CD4-positive, alpha-beta T cell treated with Interleukin-6 for 4 hours (primary cell): ENCODE results near the gene SMIM32.

ENCODE experiments used
- DNase-seq: peaks from one replicate; pipeline ENCODE4 v3.0.0-alpha.2; 2020; ENCODE audit warnings: mixed read lengths

Gene SMIM32

GRCh38 chr5:136206361-136206760, 13.4 kb upstream of the SMIM32 start:
- DNase-seq: no peak

GRCh38 chr5:136205941-136206340, 13.0 kb upstream of the SMIM32 start:
- no peak for DNase-seq

DNA sequence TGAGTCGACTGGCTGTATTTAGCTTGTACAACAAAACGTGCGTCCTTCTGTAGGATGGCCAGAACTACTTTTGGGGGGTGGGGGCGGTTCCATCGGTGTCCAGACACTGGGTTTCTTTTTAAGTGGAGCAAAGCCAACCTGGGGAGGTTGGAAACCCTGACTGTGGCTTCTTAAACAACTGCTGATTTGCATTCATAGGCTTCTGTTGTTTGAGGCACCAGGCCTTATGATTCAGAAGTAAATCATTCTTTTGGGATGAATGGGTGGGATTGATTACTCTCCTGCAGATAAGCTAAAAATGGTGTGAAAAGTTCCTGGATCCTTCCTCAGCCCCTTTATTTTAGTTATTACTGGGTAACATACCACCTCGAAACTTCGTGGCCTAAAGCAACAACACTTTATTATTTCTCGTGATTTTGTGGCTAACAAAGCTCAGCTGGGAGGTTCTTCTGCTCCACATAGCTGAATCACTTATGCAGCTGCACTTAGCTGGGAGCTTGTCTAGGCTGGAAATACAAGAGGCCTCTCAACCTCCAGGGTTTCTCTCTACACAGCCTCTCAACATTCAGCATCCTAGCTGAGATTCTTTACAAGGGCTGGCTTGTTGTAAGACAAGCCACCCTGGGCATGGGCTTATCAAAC, 12.2 kb upstream of the SMIM32 start:
- DNase-seq: no peak

GRCh38 chr5:136203303-136203922, 10.5 kb upstream of the SMIM32 start:
- DNase-seq: no peak

DNA sequence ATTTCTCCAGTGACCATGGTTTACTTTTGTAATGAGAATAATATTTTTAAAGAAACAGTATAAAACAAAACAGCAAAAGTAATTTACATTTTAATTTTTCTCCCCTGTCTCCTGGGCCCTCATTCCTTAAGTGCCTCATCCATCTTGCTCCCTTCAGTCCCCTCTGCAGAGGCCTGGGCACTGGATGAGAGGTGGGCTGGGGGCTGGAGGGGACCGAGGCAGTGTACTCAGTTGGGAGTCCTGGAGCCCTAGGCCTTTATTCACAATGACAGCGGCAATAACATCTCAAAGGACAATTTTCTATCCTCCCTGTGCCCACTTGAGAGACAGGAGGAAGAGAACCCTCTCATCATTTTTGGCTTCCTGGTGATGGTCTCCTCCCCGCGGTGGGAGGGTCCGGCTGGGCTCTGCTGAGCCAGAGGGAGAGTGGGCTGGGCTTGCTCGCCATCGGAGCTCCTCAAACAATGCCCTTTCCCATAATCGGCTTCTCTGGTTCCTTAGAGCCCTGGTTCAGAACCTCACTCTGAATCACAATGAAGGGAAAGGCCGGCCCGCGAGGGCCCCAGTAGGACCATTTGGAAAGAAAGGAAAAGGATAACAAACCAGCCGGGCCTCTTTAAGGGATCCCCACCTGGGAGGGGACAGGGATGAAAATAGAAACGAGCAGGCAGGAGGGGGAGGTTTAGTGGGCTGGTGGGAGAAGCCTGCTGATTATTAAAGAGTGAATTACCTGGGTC, 9.7 kb upstream of the SMIM32 start:
- no peak for DNase-seq

- DNase-seq: no peak
Observed at GRCh38 chr5:136201870-136202269, 8.9 kb upstream of the SMIM32 start.

GRCh38 chr5:136200761-136201160, 7.8 kb upstream of the SMIM32 start:
- no peak for DNase-seq

DNA sequence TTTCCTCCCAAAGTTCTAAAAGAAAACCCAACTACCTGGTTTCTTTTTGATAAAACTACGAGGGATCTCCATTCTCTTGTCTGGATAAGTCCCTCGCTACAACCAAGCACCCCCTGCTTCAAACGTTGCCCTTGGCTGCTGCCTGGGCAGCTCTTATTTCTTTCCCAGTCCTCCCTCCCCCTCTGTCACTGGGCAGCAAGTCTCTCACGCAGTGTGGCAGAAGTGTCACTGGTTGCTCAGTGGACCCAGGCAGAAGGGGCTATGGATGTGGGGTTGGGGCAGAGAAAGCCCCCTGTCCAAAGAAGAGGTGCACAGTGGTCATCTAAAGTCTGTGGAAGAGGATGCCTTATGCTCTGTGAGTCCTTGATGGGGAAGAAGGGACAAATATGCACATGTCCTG, 7.2 kb upstream of the SMIM32 start:
- DNase-seq: no peak

GRCh38 chr5:136199408-136199807, 6.4 kb upstream of the SMIM32 start:
- DNase-seq: no peak

GRCh38 chr5:136198453-136198852, 5.5 kb upstream of the SMIM32 start:
- DNase-seq: no peak

DNA sequence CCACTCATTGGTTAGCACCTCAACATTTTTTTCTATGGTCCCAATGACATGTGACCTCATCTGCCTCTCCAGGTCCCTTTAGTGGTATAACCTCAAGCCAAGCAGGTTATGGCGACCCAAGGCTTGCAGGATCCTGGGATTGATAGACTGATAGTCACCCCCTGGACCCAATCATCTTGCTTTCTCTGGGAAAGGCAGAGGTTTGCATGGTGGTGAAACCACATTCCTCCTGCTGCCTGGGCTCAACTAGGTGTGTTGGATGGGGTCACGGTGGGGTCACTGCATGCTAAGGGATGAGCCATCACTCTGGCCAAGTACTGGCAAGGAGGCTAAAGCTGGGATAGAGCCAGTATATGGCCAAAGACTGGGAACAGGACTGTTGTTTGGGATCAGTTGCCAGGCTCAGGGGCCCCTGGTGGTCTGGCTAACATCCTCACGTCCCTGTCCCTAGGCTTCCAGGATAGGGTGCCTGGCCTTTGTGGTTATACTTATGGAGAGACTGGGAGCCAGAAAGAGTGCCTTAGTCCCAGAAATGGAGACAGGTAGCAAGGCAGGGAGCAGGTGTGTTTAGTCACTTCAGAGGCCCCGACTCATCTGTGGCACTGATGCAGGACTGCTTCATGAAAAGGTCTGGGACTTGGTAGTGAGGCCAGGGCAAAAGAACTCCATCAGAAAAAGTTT, 4.6 kb upstream of the SMIM32 start:
- DNase-seq: no peak

- DNase-seq: no peak
Observed at GRCh38 chr5:136195971-136196820, 3.2 kb upstream of the SMIM32 start.

- no peak for DNase-seq
Observed at GRCh38 chr5:136194576-136194975, 1.6 kb upstream of the SMIM32 start.

- no peak for DNase-seq
Observed at GRCh38 chr5:136193322-136193935, 467 bp upstream of the SMIM32 start.

DNA sequence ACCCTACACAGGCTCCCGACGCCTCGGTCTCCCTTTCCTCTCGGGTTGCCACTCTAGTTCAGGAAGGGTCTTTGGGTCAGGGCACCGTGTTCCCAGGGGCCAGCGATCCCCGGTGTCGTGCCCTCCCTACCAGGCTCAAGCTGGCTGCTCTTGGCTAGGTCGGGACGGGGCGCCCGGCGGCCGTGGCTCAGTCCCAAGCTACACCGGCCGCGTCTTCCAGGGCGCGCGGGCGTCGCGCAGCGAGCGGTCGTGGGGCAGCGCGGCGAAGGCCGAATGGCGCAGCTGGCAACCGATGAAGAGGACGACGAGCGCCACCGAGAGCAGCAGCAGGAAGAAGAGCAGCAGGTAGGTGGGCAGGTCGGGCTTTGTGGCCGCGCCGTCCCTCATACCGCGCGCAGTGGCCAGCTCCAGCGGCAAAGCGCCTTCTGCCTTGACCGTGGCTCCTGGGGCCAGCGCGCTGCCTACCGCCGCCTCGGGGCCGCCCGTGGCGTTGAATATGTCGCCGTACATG, 892 bp downstream of the SMIM32 start:
- no peak for DNase-seq

- no peak for DNase-seq
Observed at GRCh38 chr5:136191304-136192014, 1.5 kb downstream of the SMIM32 start.

GRCh38 chr5:136190904-136191303, 2.1 kb downstream of the SMIM32 start:
- DNase-seq: no peak

- no peak for DNase-seq
Observed at GRCh38 chr5:136190091-136190720, 2.8 kb downstream of the SMIM32 start.

DNA sequence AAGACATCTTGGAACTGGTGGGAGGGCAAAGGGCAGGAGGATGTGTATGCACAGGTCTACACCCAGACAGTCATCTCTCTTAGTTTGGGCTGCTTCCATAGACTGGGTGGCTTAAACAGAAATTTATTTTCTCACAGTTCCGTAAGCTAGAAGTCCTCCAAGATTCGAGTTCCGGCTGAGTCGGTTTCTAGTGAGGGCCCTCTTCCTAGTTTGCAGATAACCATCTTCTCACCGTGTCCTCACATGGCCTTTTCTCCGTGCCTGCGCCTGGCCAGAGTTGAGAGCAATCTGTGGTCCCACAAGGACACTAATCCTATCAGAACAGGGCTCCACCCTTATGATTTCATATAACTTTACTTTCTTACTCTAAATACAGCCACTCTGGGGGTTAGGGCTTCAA, 4.1 kb downstream of the SMIM32 start:
- DNase-seq: no peak

DNA sequence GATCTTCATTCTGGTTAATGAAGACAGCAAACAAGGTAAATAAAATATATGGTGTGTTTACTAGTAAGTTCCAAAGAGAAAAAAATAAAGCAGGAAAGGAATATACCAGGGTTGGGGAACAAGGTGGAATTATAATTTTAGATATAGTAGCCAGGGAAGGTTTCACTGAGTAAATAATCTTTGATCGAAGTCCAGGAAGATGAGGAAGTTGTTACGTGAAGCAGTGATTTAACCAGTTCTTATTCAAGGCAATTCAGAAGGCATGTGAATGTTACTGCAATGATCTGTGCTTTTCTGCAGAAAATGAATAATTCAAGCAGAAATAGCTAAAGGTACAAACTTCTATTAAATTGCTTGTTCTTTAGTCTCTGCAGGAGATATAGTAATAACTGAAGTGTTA, 6.2 kb downstream of the SMIM32 start:
- DNase-seq: no peak
